GM19099 (cell line): ENCODE results near the gene C5orf34.

Source experiments
- POLR2A ChIP-seq: IDR thresholded peaks from 3 replicates; pipeline ENCODE4 v1.6.1; 2011; ENCODE audit warnings: low read depth; ENCODE audit not compliant: insufficient read length; ENCODE audit errors: extremely low read depth

C5orf34 gene

DNA sequence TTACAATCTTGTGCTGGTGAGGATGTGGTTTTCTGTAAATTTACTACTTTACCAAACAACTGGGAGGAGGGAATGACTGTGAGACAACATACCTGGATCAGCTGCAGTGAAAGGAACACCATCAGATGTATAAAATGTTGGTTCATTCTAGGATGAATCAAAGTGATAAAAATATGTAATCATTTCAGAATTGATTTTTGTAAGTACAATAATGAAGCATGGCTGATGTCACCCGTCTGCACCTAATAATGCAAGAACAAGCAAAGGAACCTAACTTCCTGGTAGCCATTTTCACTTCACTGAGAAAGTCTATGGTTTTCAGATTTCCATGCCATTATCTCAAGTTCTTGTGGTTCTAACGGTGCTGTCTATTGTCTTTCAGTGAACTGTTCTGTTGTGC, 18.7 kb upstream of the C5orf34 start:
- TF ChIP-seq POLR2A, result no peak

DNA sequence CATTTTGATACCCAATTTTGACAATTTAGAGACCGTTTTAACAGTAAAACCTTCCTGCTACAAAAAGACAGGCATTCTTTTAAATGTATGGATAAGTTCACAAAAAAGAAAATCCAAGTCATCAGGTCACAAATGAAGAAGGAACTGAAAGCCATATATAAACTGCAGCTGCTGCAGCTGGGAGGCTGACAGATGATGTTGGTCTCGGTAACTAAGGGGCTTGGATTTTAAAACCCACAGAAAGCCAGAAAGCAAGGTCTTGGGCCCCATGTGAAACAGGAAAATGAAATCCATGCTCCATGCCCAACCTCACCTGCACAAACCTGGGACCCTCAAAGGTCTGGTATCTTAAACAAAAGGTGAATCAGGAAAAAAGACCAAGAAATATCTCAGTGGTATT, 15.7 kb upstream of the C5orf34 start:
- no peak for TF ChIP-seq POLR2A

DNA sequence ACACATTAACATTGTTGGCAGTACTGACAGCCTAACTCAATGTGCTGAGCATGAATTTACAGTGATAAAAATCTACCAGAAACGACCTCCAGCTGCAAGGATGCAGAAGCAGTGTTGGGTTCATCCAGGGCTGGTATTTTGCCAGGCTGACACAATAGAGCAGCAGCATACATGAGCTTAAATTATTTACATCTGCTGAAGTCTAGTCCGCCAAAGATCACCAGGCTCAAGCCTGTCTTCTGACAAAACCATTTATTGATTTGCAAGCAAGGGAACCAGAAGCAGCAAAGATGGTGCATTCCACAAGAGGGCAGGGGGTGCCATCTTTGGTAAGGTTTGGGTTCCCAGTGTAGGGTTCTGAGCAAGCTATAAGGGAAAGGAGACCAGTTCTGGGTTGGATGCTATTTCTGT, 8.7 kb upstream of the C5orf34 start:
- TF ChIP-seq POLR2A, result no peak

DNA sequence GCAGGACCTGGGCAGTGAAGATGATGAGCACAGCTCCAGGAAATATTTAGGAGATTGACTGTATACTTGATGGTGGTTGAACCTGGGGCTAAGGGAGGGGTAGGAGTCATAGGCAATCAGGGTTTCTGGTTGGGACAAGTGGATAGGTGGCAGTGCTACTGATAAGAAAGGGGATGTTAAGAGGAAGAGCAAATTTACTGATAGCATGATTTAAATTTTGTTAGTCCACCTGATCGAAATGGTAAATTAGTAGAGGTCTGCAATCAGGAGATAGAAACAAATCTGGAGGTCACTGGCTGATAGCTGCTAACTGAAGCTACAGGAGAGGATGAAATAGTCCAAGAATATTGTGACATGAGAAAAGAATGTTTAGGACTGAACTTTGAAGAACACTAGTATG, 5.7 kb upstream of the C5orf34 start:
- TF ChIP-seq POLR2A, result no peak

DNA sequence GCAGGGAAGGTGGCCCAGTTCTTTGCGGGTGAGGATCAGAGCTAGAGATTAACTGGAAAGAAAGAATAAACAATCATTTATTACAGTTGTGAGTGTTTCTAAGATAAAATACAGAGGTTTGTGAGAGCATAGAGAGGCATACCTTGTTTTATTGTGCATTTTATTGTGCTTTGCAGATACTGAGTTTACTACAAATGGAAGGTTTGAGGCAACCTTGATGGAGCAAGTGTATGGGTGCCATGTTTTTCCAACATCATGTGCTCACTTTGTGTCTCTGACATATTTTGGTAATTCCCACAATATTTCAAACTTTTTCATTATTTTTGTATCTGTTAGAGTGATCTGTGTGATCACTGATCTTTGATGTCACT, 715 bp upstream of the C5orf34 start:
- TF ChIP-seq POLR2A, result no peak

DNA sequence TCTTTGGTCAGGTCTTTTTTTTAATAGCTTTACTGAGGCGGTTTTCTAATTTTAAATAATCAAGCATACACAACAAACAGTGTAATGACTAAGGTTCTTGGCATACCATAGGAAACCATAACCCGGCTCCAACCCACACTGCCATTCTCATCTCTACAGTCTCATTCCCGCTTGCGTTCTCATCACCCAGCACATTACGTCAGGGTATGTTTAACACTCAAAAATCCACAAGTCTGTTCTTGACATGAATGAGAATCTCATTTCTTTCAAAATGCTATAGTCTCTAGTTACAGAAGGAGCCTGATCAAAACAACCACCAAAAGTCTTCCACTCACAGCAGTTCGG, 505 bp downstream of the C5orf34 start:
- TF ChIP-seq POLR2A, result no peak

DNA sequence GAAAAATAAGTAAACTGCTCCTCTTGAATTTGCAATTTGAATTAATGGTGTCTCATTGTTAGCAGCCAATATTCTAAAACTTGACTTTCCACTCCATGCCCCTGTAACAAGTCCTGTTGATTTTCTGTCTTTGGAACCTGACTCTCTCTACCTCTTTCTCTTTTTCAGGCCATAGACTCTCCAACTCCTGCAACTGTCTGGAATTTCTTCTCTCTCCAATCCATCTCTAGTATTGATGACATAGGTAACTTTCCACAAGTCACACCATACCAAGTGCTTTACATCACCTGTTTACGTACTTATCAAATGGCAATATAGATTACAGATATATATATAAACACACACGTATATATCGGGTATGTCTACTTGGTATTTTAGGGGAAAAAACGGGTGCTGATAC, 923 bp downstream of the C5orf34 start:
- no peak for TF ChIP-seq POLR2A

- TF ChIP-seq POLR2A, result no peak
Measured at GRCh38 chr5:43498581-43498980, 16.4 kb downstream of the C5orf34 start.

DNA sequence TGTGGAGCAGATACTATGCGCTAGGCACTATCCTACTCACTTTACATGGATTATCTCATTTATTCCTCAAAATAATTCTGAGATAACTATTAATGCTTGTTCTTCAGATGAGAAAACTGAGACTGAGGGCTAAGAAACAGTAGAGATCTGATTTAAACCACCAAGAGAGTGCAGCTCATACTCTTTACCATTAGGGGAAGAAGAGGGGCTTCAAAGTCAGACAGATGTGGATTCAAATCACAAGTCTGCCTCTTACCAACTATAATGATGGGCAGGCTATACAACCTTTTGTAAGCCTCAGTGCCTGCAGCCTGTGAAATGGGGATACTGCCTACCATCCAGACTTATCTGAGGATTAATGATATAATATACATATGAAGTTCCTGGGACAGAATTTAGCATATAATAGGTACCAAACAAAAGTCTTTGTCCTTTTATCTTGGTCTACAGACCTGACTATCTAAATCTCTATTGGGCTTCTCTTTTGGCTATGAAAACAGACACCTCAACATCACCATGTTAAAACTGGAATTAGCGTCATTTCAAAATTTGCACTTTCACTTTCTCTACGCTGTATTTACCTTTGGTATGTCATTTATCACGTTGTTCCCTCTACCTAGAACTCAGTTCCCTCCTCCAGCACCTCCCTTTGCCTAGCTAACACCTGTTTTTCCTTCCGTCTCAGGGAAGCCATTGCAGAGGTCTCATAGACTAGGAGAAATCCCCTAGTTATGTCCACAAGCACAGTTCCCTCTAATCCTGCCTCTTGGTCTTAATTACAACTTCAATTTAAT, 17.4 kb downstream of the C5orf34 start:
- TF ChIP-seq POLR2A, result no peak

DNA sequence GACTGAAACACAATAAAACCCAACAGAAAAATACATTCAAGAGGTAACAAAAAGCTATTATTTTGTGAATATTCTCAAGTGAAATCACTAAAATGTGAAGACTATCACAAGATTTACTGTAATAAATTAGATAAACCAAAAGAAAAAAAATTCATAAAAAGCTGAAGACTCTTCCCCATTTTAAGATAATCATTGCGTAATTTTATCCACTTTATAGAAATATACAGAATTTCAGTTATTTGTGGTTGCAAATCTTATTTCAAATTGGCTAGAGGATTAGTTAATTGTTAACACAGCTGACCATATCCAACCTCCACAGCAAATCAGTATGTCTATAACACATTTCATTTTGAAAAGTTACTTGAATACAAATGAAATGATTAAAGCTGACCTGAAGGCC, 23.6 kb downstream of the C5orf34 start:
- no peak for TF ChIP-seq POLR2A

GRCh38 chr5:43486353-43486752, 28.6 kb downstream of the C5orf34 start:
- TF ChIP-seq POLR2A, result no peak

- no peak for TF ChIP-seq POLR2A
Measured at GRCh38 chr5:43485406-43485805, 29.5 kb downstream of the C5orf34 start.

GRCh38 chr5:43484106-43484849, 30.7 kb downstream of the C5orf34 start:
- TF ChIP-seq POLR2A, result no peak

GRCh38 chr5:43483298-43484105, 31.4 kb downstream of the C5orf34 start, which contains the start of gene TMEM267:
TSS of gene TMEM267 (minus strand) at chr5:43483865. CDS start at chr5:43453969, 29,896 bp downstream.
- TF ChIP-seq POLR2A, result peak; percentile 85

DNA sequence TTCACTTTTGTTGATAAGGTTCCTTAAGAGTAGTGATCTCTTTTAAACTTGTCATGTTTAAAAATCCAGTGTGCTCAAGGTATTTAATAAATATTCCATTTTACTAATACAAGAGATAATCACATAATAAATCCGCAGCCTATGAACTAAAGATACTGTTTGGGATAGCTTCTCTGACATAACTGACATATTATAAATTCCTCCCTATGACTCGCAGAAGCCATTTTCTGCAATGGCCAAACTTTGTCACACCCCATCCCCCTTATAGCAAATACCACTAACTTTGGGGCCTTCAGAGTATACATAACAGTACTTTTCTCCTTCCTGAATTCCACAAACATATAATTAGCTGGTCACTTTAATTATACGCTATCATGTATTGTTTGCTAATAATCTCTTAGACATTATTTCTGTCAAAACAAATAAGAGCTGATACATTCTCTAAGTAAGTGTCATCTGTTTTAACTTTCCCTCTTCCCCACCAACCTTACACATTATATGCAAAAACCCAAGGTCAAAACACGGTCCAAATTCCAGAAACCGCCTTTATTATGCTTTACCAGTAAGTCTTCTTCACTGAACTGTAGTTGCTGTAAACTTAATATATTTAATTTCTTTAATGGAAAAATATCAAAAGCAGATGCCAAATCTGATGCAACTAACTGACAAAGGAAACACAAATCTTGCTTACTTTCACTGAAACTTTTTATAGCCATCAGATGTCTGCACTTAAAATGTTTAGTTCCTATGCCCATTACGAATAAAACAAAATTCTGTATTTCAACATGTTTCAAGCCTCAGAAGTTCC, 32.3 kb downstream of the C5orf34 start:
- no peak for TF ChIP-seq POLR2A
